K562 (cell line): ENCODE data around the gene TMEM89. TPM values are rescaled to one million over a fixed set of nuclear protein-coding genes. Genes with fewer than 3 reads are reported as not detected.

Experiments used
- ATAC-seq: fragments of 200-7000 bp; cut with Tn5 transposase; 3 replicates; pipeline ENCODE4 v1.9.1; 2020; ENCODE audit warnings: moderate library complexity
- BruUV-seq: library from RNA; stranded (reverse); fragments of 400-500 nt; replicated peaks from 2 replicates; lab custom pipeline; 2021; lab: Mats Ljungman, UMichigan
- CTCF ChIA-PET: fragments of 300-600 bp; formaldehyde crosslinking; extraction: SDS; loops from one replicate; lab custom pipeline; 2021; ENCODE audit warnings: low intra/inter-chr PET ratio; lab: Yijun Ruan, JAX
- POLR2A ChIA-PET: fragments of 300-600, 350-650 bp; sonication (Branson Sonifier 250); formaldehyde crosslinking; extraction: SDS; loops from one replicate; lab custom pipeline; 2021; ENCODE audit warnings: antibody characterized with exemption, inconsistent platforms; lab: Yijun Ruan, JAX
- DNase-seq, 4 experiments: peaks; one replicate each; pipeline versions ENCODE4 v3.0.0 to v3.0.0-alpha.2; 2011 to 2018; ENCODE audit warnings: low spot score in 3 of 4, mixed read lengths in 3 of 4; ENCODE audit errors: extremely low read depth in 1 of 4
- FAIRE-seq: peaks from 2 replicates; lab custom pipeline; 2011; peaks lifted over from hg19 to GRCh38; lab: Jason Lieb, UNC
- H2AFZ ChIP-seq: 2 replicates; pipeline ENCODE4 v1.6.0; 2011; ENCODE audit warnings: low read depth, low read length, control low read depth, inconsistent platforms
- H3K27ac ChIP-seq: fragments of 200-600 bp; 3 replicates; pipeline ENCODE4 v1.8.0; 2011; ENCODE audit warnings: low read depth, mild to moderate bottlenecking, control low read depth, inconsistent platforms, low read length, moderate library complexity, mixed read lengths; ENCODE audit errors: extremely low read depth
- H3K27me3 ChIP-seq, 2 experiments: fragments of 300-600 bp in 1 of 2; 2 replicates in 1 of 2; 3 replicates in 1 of 2; pipeline versions ENCODE4 v1.6.0 to v1.8.0; 2011; ENCODE audit warnings: inconsistent platforms in 2 of 2, low read length in 2 of 2, mild to moderate bottlenecking in 1 of 2, mixed read lengths in 1 of 2, moderate library complexity in 1 of 2; ENCODE audit not compliant: control insufficient read depth in 2 of 2, insufficient read depth in 2 of 2
- H3K36me3 ChIP-seq: fragments of 300-600 bp; 3 replicates; pipeline ENCODE4 v1.8.0; 2011; ENCODE audit warnings: mild to moderate bottlenecking, low read length, inconsistent platforms; ENCODE audit not compliant: control insufficient read depth, insufficient read depth
- H3K4me1 ChIP-seq, 2 experiments: fragments of 200-600 bp in 1 of 2; replicated peaks in 1 of 2; 2 replicates in 1 of 2; 3 replicates in 1 of 2; pipeline versions ENCODE4 v1.5.1 to v1.8.0; 2011; ENCODE audit warnings: inconsistent platforms in 2 of 2, low read length in 2 of 2, mild to moderate bottlenecking in 1 of 2, mixed read lengths in 1 of 2, moderate library complexity in 1 of 2; ENCODE audit not compliant: control insufficient read depth in 2 of 2, insufficient read depth in 2 of 2
- H3K4me2 ChIP-seq: 2 replicates; pipeline ENCODE4 v1.6.1; 2011; ENCODE audit warnings: low read length, control low read depth, inconsistent platforms, mixed read lengths; ENCODE audit not compliant: insufficient read depth
- H3K4me3 ChIP-seq: fragments of 200-600 bp; sonication (generic), shearing (Covaris generic); 2 replicates; pipeline ENCODE4 v1.5.1; 2016; ENCODE audit warnings: control low read depth, inconsistent platforms
- H3K79me2 ChIP-seq: fragments of 200-600 bp; 3 replicates; pipeline ENCODE4 v1.8.0; 2011; ENCODE audit warnings: low read length, inconsistent platforms; ENCODE audit not compliant: control insufficient read depth, insufficient read depth
- H3K9ac ChIP-seq, 2 experiments: 2 replicates each; pipeline versions ENCODE4 v1.6.0 to v1.6.1; 2011; ENCODE audit warnings: low read depth in 2 of 2, low read length in 2 of 2, control low read depth in 1 of 2, inconsistent platforms in 1 of 2, mild to moderate bottlenecking in 1 of 2, mixed read lengths in 1 of 2; ENCODE audit not compliant: insufficient read depth in 1 of 2
- H3K9me1 ChIP-seq: one replicate; pipeline ENCODE4 v1.6.0; 2011; ENCODE audit warnings: inconsistent platforms, mild to moderate bottlenecking, low read length, moderate library complexity; ENCODE audit not compliant: control insufficient read depth, insufficient read depth
- H3K9me3 ChIP-seq: replicated peaks from 2 replicates; pipeline ENCODE4 v1.5.1; 2011; ENCODE audit warnings: low read depth, low read length, inconsistent platforms; ENCODE audit not compliant: control insufficient read depth, insufficient read depth
- H4K20me1 ChIP-seq: replicated peaks from 2 replicates; pipeline ENCODE4 v1.6.1; 2011; ENCODE audit warnings: low read length, inconsistent platforms, mixed read lengths; ENCODE audit not compliant: control insufficient read depth, insufficient read depth
- BCLAF1 ChIP-seq, 2 experiments: fragments of 450-650 bp in 1 of 2; IDR thresholded peaks; 2 replicates each; pipeline ENCODE4 v1.6.1; 2011 to 2017; ENCODE audit warnings: low read depth in 2 of 2, antibody characterized with exemption in 1 of 2, borderline replicate concordance in 1 of 2, low read length in 1 of 2, mild to moderate bottlenecking in 1 of 2, mixed read lengths in 1 of 2; ENCODE audit not compliant: control insufficient read depth in 1 of 2
- FOXP4 ChIP-seq: sonication (generic); formaldehyde crosslinking; IDR thresholded peaks from 2 replicates; pipeline ENCODE4 v1.8.0; 2022; ENCODE audit warnings: mild to moderate bottlenecking, missing genetic modification reagents, borderline replicate concordance
- GTF3C2 ChIP-seq: IDR thresholded peaks from 3 replicates; pipeline ENCODE4 v1.6.1; 2011; ENCODE audit warnings: borderline replicate concordance, mild to moderate bottlenecking, moderate library complexity; ENCODE audit not compliant: insufficient read length; ENCODE audit errors: extremely low read depth
- KLF1 ChIP-seq: fragments of 450-650 bp; IDR thresholded peaks from 2 replicates; pipeline ENCODE4 v1.6.1; 2016; ENCODE audit warnings: missing genetic modification characterization, missing compliant biosample characterization
- MXI1 ChIP-seq: IDR thresholded peaks from 2 replicates; pipeline ENCODE4 v1.6.1; 2011; ENCODE audit warnings: low read depth, mild to moderate bottlenecking, improper control_type of control experiment, low read length
- POLR2AphosphoS2 ChIP-seq: IDR thresholded peaks from 2 replicates; pipeline ENCODE4 v1.6.1; 2012; ENCODE audit warnings: low read length, improper control_type of control experiment
- SMAD4 ChIP-seq: fragments of 250-450 bp; sonication (Bioruptor Pico); conservative IDR thresholded peaks from 2 replicates; pipeline ENCODE4 v1.8.0; 2021; ENCODE audit warnings: inconsistent platforms, mild to moderate bottlenecking, moderate library complexity
- SMC3 ChIP-seq: conservative IDR thresholded peaks from 2 replicates; pipeline ENCODE4 v1.6.1; 2011; ENCODE audit warnings: low read depth, low read length, improper control_type of control experiment; ENCODE audit not compliant: insufficient read depth
- TOE1 ChIP-seq, 2 experiments: fragments of 450-650 bp in 1 of 2; sonication (generic) in 1 of 2; formaldehyde crosslinking in 1 of 2; IDR thresholded peaks; 2 replicates each; pipeline versions ENCODE4 v1.7.1 to v1.8.0; 2016 to 2022; ENCODE audit warnings: borderline replicate concordance in 2 of 2, mild to moderate bottlenecking in 2 of 2, antibody characterized with exemption in 1 of 2, inconsistent platforms in 1 of 2, low read depth in 1 of 2, missing genetic modification reagents in 1 of 2, moderate library complexity in 1 of 2
- YBX1 ChIP-seq: fragments of 450-650 bp; IDR thresholded peaks from 2 replicates; pipeline ENCODE4 v1.7.1; 2016; ENCODE audit warnings: mild to moderate bottlenecking
- ZNF282 ChIP-seq: sonication (generic); formaldehyde crosslinking; IDR thresholded peaks from 2 replicates; pipeline ENCODE4 v1.8.1; 2023; ENCODE audit warnings: missing genetic modification reagents
- ZNF57 ChIP-seq: fragments of 450-650 bp; formaldehyde crosslinking; IDR thresholded peaks from 2 replicates; pipeline ENCODE4 v1.4.0; 2020; ENCODE audit warnings: mild to moderate bottlenecking, moderate library complexity
- ZNF766 ChIP-seq: fragments of 200-800 bp; sonication (Bioruptor generic); conservative IDR thresholded peaks from 2 replicates; pipeline ENCODE4 v1.6.1; 2016; ENCODE audit warnings: missing genetic modification characterization, missing compliant biosample characterization
- WGBS: fragments of 100-300 bp; shearing (Covaris generic); methylation state at CpG from one replicate; pipeline ENCODE4 v1.1.6; 2016; ENCODE audit warnings: low coverage, mixed read lengths; ENCODE audit not compliant: insufficient coverage; ENCODE audit errors: missing lambda C conversion rate; 5-methylcytosine and 5-hydroxymethylcytosine counted together
- in situ Hi-C: fragments of 300-500 bp; cut with MboI; formaldehyde crosslinking; loops from 4 replicates; pipeline ENCODE4 v1.15.0; 2018; ENCODE audit warnings: inconsistent platforms, mixed read lengths
- intact Hi-C: fragments of 100-400 bp; cut with micrococcal nuclease; formaldehyde crosslinking; loops from 2 replicates; pipeline ENCODE4 v1.14.2; 2022
- polyA plus RNA-seq, 8 experiments: library from polyadenylated mRNA; depleted of rRNA in 4 of 8; stranded (reverse) in 5 of 8; unstranded in 3 of 8; fragments of >200 nt; fragmentation: Nextera tagmentation in 2 of 8; fragmentation: Illumina TruSeq in 1 of 8; extraction: Ambion mirVana in 2 of 8; extraction: Trizol in 1 of 8; gene quantifications; 2 replicates each; pipeline versions ENCODE4 v1.2.1 to v1.2.3, GENCODE V29; 2011 to 2014; ENCODE audit warnings: inconsistent platforms in 1 of 8, missing spikeins in 1 of 8
- total RNA-seq, 7 experiments: library from RNA; depleted of rRNA in 6 of 7; stranded (reverse); fragments of >200 nt in 6 of 7; fragmentation: Illumina TruSeq in 2 of 7; extraction: Trizol in 2 of 7; gene quantifications; 2 replicates each; pipeline versions ENCODE4 v1.2.1 to v1.2.3, GENCODE V29; 2011 to 2021; ENCODE audit warnings: low replicate concordance in 1 of 7

The TMEM89 gene
- total and polyA plus RNA-seq, 9 of the 15 experiments (the other 6 are each of a cell fraction or from before 2014, with no cell fraction given) = not detected

- no peak for FAIRE-seq
- ChIA-PET POLR2A (interaction anchor here (0.9 kb wide), 1 partner anchor 15 kb away, joined by 3 read pairs; the partner anchor contains the start of gene SLC26A6), CTCF (no interaction called here)
- H3K36me3 ChIP-seq = no peaks in the 10 kb centered on the region
- no TSS peak for BruUV-seq
- H3K4me3 ChIP-seq = no peak overlapping the region
- in situ Hi-C loops = no loop called here
- no peak for DNase-seq
- ATAC-seq = no peak
- WGBS = 16% methylated on average over 7 of the region's 12 CpGs
- H3K27ac ChIP-seq = no peak overlapping the region
- H3K4me2 ChIP-seq = no peak overlapping the region
- no peak overlapping the region for H2AFZ ChIP-seq
- peak overlapping the region in 1 of 2 experiments; percentile 45; a peak in 1 of 4 replicates for H3K9ac ChIP-seq
- no peaks in the 10 kb centered on the region for H3K27me3 ChIP-seq
- H4K20me1 ChIP-seq = no peaks in the 10 kb centered on the region
- H3K9me1 ChIP-seq = no peaks in the 10 kb centered on the region
- H3K9me3 ChIP-seq = no peaks in the 10 kb centered on the region
- intact Hi-C loops = no loop called here
- no peaks in the 10 kb centered on the region for H3K79me2 ChIP-seq
- peaks cover 0 to 22% of the 10 kb centered on the region in 2 experiments; a peak in 2 of 5 replicates for H3K4me1 ChIP-seq
- no peak for TF ChIP-seq KLF1 (tag)
- TF ChIP-seq SMC3 = no peak
- TF ChIP-seq SMAD4 (CRISPR knock-in tag) = no peak
- no peak for TF ChIP-seq POLR2AphosphoS2
- no peak for TF ChIP-seq GTF3C2
- TF ChIP-seq MXI1 = no peak
- TF ChIP-seq BCLAF1 (IDR thresholded peaks at IDR 0.05; ENCODE audit: borderline replicate concordance in 1 of 2, control insufficient read depth in 1 of 2, low read depth in 2 of 2, low read length in 1 of 2) = no peak
- no peak for TF ChIP-seq ZNF282 (CRISPR knock-in tag)
- TF ChIP-seq ZNF57 (CRISPR knock-in tag) = no peak
- no peak for TF ChIP-seq TOE1 (IDR thresholded peaks at IDR 0.05; ENCODE audit: borderline replicate concordance)
- no peak for TF ChIP-seq TOE1 (CRISPR knock-in tag; IDR thresholded peaks at IDR 0.05; ENCODE audit: borderline replicate concordance, low read depth)
- no peak for TF ChIP-seq ZNF766 (CRISPR knock-in tag)
- no peak for TF ChIP-seq YBX1
- TF ChIP-seq FOXP4 (CRISPR knock-in tag) = no peak
Measured at GRCh38 chr3:48650723-48651122, 29.2 kb upstream of the TMEM89 start.
